ENCODE results near the gene ABHD2.
"Not testable (repeated sequence)": the region's sequence is repeated elsewhere in the genome, so short reads cannot be mapped to it uniquely, and the experiment has no call there.

DNA sequence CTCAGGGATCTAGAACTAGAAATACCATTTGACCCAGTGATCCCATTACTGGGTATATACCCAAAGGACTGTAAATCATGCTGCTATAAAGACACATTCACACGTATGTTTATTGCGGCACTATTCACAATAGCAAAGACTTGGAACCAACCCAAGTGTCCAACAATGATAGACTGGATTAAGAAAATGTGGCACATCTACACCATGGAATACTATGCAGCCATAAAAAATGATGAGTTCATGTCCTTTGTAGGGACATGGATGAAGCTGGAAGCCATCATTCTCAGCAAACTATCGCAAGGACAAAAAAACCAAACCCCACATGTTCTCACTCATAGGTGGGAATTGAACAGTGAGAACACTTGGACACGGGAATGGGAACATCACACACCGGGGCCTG, 161.9 kb downstream of the ABHD2 start:
- TF ChIP-seq ZNF558 (tag by site-specific recombination; IDR thresholded peaks at IDR 0.05); SETDB1 (IDR thresholded peaks at IDR 0.05; ENCODE audit: insufficient read length, low read length); ZNF416 (tag by site-specific recombination; IDR thresholded peaks at IDR 0.05); ZNF138 (tag by site-specific recombination; IDR thresholded peaks at IDR 0.05; ENCODE audit: borderline replicate concordance): not testable (repeated sequence)
- TF ChIP-seq, protein P1, sequence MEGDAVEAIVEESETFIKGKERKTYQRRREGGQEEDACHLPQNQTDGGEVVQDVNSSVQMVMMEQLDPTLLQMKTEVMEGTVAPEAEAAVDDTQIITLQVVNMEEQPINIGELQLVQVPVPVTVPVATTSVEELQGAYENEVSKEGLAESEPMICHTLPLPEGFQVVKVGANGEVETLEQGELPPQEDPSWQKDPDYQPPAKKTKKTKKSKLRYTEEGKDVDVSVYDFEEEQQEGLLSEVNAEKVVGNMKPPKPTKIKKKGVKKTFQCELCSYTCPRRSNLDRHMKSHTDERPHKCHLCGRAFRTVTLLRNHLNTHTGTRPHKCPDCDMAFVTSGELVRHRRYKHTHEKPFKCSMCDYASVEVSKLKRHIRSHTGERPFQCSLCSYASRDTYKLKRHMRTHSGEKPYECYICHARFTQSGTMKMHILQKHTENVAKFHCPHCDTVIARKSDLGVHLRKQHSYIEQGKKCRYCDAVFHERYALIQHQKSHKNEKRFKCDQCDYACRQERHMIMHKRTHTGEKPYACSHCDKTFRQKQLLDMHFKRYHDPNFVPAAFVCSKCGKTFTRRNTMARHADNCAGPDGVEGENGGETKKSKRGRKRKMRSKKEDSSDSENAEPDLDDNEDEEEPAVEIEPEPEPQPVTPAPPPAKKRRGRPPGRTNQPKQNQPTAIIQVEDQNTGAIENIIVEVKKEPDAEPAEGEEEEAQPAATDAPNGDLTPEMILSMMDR (tag by site-specific recombination; IDR thresholded peaks at IDR 0.05): not testable (repeated sequence)
- TF ChIP-seq, protein P2, sequence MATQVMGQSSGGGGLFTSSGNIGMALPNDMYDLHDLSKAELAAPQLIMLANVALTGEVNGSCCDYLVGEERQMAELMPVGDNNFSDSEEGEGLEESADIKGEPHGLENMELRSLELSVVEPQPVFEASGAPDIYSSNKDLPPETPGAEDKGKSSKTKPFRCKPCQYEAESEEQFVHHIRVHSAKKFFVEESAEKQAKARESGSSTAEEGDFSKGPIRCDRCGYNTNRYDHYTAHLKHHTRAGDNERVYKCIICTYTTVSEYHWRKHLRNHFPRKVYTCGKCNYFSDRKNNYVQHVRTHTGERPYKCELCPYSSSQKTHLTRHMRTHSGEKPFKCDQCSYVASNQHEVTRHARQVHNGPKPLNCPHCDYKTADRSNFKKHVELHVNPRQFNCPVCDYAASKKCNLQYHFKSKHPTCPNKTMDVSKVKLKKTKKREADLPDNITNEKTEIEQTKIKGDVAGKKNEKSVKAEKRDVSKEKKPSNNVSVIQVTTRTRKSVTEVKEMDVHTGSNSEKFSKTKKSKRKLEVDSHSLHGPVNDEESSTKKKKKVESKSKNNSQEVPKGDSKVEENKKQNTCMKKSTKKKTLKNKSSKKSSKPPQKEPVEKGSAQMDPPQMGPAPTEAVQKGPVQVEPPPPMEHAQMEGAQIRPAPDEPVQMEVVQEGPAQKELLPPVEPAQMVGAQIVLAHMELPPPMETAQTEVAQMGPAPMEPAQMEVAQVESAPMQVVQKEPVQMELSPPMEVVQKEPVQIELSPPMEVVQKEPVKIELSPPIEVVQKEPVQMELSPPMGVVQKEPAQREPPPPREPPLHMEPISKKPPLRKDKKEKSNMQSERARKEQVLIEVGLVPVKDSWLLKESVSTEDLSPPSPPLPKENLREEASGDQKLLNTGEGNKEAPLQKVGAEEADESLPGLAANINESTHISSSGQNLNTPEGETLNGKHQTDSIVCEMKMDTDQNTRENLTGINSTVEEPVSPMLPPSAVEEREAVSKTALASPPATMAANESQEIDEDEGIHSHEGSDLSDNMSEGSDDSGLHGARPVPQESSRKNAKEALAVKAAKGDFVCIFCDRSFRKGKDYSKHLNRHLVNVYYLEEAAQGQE (tag by site-specific recombination; IDR thresholded peaks at IDR 0.05): not testable (repeated sequence)

All from HEK293 (cell line).